ENCODE data around the gene PRKAR2B.

The PRKAR2B gene

DNA sequence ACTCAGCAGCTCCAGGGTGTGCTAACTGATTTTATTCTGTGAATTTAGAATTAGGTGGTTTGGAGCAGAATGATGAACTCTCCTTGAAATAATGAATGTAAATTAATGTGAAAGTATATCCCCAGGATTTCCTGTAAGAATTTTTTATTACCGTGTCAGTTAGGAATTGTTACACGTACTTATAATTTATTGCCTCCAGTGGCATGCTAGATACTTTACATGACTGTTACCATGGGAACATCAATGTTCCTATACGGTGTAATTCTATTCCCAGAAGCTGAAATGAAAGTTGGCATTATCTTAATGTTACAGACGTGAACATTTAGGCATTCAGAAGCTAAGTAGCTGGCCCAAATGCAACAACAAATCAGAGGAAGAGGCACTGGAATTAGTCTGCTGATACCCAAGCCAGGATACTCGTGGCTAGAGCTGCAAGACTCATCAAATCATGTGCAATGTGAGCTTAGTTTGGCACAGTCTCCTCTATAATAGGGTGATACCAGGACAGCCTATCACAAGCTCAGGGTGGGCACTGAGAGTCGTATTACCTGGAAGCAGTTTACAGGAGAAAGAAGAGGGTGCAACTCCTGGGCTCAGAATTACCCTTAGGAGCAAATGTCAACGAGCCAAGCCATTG is 30.0 kb upstream of the PRKAR2B start:
- Histone ChIP-seq H3K36me3 (replicated peaks) (no peaks in the 10 kb centered on the region), H3K27ac (no peak overlapping the region), H3K27me3 (replicated peaks) (no peaks in the 10 kb centered on the region), H3K4me3 (ENCODE audit: low read depth, low read length) (no peak overlapping the region)
- no peak for DNase-seq
- TF ChIP-seq, protein P1, sequence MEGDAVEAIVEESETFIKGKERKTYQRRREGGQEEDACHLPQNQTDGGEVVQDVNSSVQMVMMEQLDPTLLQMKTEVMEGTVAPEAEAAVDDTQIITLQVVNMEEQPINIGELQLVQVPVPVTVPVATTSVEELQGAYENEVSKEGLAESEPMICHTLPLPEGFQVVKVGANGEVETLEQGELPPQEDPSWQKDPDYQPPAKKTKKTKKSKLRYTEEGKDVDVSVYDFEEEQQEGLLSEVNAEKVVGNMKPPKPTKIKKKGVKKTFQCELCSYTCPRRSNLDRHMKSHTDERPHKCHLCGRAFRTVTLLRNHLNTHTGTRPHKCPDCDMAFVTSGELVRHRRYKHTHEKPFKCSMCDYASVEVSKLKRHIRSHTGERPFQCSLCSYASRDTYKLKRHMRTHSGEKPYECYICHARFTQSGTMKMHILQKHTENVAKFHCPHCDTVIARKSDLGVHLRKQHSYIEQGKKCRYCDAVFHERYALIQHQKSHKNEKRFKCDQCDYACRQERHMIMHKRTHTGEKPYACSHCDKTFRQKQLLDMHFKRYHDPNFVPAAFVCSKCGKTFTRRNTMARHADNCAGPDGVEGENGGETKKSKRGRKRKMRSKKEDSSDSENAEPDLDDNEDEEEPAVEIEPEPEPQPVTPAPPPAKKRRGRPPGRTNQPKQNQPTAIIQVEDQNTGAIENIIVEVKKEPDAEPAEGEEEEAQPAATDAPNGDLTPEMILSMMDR (IDR thresholded peaks at IDR 0.05; ENCODE audit: low read depth, low read length, missing control alignments): no peak
- in situ Hi-C loops (cut with HindIII; ENCODE audit: low pct_ligation_motif_present, low sequenced_read_pairs): no loop called here

DNA sequence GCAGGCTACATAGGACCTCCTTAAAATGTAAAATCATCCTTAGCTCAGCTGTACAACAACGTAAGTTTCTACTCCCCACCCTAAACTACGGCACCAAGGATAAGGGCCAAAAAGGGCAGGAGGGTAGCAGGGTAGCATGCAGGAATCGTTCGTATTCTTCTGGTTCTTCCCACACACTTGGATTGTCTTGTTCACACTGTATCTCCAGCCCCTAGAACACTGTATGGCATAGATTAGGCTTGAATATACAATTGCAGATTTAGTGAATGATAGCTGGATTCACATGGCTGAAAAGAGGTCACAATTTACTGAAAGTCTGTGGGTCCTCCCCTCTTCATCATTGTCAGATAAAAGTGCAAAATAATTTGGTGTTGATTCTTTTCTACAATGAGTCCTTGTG is 28.2 kb upstream of the PRKAR2B start:
- TF ChIP-seq, protein P1 (IDR thresholded peaks at IDR 0.05; ENCODE audit: low read depth, low read length, missing control alignments): no peak
- H3K27me3 ChIP-seq (replicated peaks): no peaks in the 10 kb centered on the region
- H3K27ac ChIP-seq: no peak overlapping the region
- in situ Hi-C loops (cut with HindIII; ENCODE audit: low pct_ligation_motif_present, low sequenced_read_pairs): no loop called here
- H3K4me3 ChIP-seq (ENCODE audit: low read depth, low read length): no peak overlapping the region
- DNase-seq: no peak
- H3K36me3 ChIP-seq (replicated peaks): no peaks in the 10 kb centered on the region

DNA sequence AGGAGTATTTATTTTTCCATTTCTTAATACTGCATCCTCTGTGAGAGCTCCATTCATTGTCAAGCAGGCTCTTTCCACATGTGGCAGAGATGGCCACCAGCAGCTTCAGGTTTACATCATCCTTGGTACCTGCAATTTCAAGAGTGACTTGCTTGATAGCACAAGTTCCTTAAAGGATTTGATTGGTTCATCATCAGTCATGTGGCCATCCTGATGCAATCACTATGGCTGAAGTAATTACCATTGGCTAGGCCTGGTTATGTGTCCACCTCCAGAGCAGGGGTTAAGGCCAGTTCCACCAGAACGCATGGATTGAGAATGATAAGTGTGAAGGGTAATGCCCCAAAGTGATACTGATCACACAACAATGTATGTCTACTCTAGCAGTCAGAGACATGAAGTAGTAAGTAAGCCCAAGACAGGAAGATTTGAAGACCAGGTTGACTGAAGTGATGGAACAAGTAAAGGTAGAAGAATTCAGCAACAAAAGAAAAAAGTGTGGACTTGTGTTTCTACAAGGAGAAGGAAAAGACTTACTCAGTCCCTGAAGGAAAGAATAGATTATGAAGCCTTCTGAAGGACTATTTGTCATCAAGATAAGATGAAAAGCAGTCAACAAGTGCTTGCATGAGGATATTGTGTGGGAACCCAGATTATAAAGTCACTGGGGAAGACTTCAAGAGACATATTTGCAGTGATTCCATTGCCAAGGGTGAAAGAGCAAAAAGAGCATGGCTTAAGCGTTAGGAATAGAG is 26.4 kb upstream of the PRKAR2B start:
- DNase-seq: no peak
- H3K27me3 ChIP-seq (replicated peaks): no peaks in the 10 kb centered on the region
- no peaks in the 10 kb centered on the region for H3K36me3 ChIP-seq (replicated peaks)
- no peak overlapping the region for H3K4me3 ChIP-seq (ENCODE audit: low read depth, low read length)
- in situ Hi-C loops (cut with HindIII; ENCODE audit: low pct_ligation_motif_present, low sequenced_read_pairs): no loop called here
- TF ChIP-seq, protein P1 (IDR thresholded peaks at IDR 0.05; ENCODE audit: low read depth, low read length, missing control alignments): no peak
- no peak overlapping the region for H3K27ac ChIP-seq

DNA sequence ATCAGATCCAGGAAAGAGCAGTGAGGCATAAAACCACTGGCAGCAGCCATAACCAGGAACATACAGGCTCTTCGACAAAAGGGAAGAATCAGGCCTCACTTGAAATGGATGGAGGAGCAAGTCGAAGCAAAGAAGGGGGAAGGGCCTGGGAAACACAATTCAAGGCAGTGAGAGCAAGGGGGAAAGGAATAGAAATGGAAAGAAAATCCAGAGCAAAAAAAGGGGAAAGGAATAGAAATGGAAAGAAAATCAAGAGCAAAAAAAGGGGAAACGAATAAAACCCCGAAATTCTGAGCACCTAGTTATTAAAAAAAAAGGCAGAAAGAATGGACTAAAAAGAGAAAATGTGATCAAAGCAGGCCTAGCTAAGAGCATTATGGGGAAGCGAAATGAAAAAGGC is 24.1 kb upstream of the PRKAR2B start:
- Histone ChIP-seq H3K36me3 (replicated peaks) (no peaks in the 10 kb centered on the region), H3K4me3 (ENCODE audit: low read depth, low read length) (no peak overlapping the region), H3K27me3 (replicated peaks) (no peaks in the 10 kb centered on the region), H3K27ac (no peak overlapping the region)
- no peak for DNase-seq
- TF ChIP-seq, protein P1 (IDR thresholded peaks at IDR 0.05; ENCODE audit: low read depth, low read length, missing control alignments): no peak
- in situ Hi-C loops (cut with HindIII; ENCODE audit: low pct_ligation_motif_present, low sequenced_read_pairs): no loop called here

DNA sequence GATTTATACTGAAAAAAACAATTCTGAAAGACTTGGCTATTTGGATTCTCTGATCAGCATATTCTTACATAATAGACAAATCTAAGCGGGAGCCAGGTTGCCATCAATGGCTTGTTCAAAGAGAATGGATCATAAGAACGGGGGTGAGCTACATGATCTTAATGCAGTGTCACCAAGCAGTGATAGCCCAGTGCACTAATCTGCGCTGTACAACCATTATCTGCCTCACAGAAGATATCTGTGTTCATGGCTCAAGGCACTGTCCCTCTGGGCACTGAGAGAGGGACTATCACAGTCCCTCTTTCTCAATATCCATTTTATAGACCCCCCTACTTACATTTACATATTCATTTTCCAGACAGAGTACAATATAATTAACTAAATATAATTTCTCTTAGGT is 22.9 kb upstream of the PRKAR2B start:
- in situ Hi-C loops (cut with HindIII; ENCODE audit: low pct_ligation_motif_present, low sequenced_read_pairs): no loop called here
- TF ChIP-seq, protein P1 (IDR thresholded peaks at IDR 0.05; ENCODE audit: low read depth, low read length, missing control alignments): no peak

More for the DNA sequence above, 22.9 kb upstream of the PRKAR2B start:
- H3K4me3 ChIP-seq (ENCODE audit: low read depth, low read length): no peak overlapping the region
- H3K27me3 ChIP-seq (replicated peaks): no peaks in the 10 kb centered on the region
- H3K36me3 ChIP-seq (replicated peaks): no peaks in the 10 kb centered on the region
- no peak overlapping the region for H3K27ac ChIP-seq
- no peak for DNase-seq
